SHP77 (cell line): ENCODE measurements around the gene ATP5PO.
"Not testable (repeated sequence)": the region's sequence is repeated elsewhere in the genome, so short reads cannot be mapped to it uniquely, and the experiment has no call there.

Experiments
- DNase-seq, 2 experiments: peaks; one replicate each; lab custom pipeline; 2025; lab: John Stamatoyannopoulos, UW

Gene ATP5PO

GRCh38 chr21:33940164-33940880, 24.7 kb upstream of the ATP5PO start:
- DNase-seq = no peak

GRCh38 chr21:33939226-33939625, 23.6 kb upstream of the ATP5PO start:
- DNase-seq = no peak

GRCh38 chr21:33938381-33938780, 22.8 kb upstream of the ATP5PO start:
- no peak for DNase-seq

- DNase-seq = no peak
These were observed 22.3 kb upstream of the ATP5PO start for GRCh38 chr21:33937931-33938339.

- no peak for DNase-seq
These were observed 21.5 kb upstream of the ATP5PO start for GRCh38 chr21:33937146-33937545.

- no peak for DNase-seq
These were observed 20.9 kb upstream of the ATP5PO start for GRCh38 chr21:33936301-33937038.

GRCh38 chr21:33932731-33933130, 17.1 kb upstream of the ATP5PO start:
- no peak for DNase-seq

GRCh38 chr21:33931799-33932390, 16.3 kb upstream of the ATP5PO start:
- DNase-seq = peak in 1 of 2 experiments; percentile 4

- peak; percentile 12 to 18 for DNase-seq
These were observed 15.6 kb upstream of the ATP5PO start for GRCh38 chr21:33931052-33931798.

- DNase-seq = not testable (repeated sequence)
These were observed 10.6 kb upstream of the ATP5PO start for GRCh38 chr21:33926248-33926647.

GRCh38 chr21:33924766-33925100, 9.1 kb upstream of the ATP5PO start:
- peak in 1 of 2 experiments; percentile 27 for DNase-seq

- peak; percentile 80 to 82 for DNase-seq
These were observed 8.6 kb upstream of the ATP5PO start for GRCh38 chr21:33924079-33924765.

- no peak for DNase-seq
These were observed 1.8 kb upstream of the ATP5PO start for GRCh38 chr21:33917421-33917820.

- no peak for DNase-seq
These were observed 580 bp upstream of the ATP5PO start for GRCh38 chr21:33916200-33916567.

- DNase-seq = no peak
These were observed 1.4 kb downstream of the ATP5PO start for GRCh38 chr21:33914188-33914587.

- DNase-seq = no peak
These were observed 5.8 kb downstream of the ATP5PO start for GRCh38 chr21:33909756-33910155.

GRCh38 chr21:33908760-33909159, 6.8 kb downstream of the ATP5PO start:
- DNase-seq = no peak

GRCh38 chr21:33904041-33904440, 11.6 kb downstream of the ATP5PO start:
- no peak for DNase-seq

- DNase-seq = no peak
These were observed 13.3 kb downstream of the ATP5PO start for GRCh38 chr21:33902349-33902748.

GRCh38 chr21:33901412-33902288, 14.0 kb downstream of the ATP5PO start:
- peak; percentile 58 to 60 for DNase-seq

GRCh38 chr21:33899199-33899598, 16.4 kb downstream of the ATP5PO start:
- no peak for DNase-seq
